ENCODE results near the gene KRTAP5-5.
"Not testable (repeated sequence)": the region's sequence is repeated elsewhere in the genome, so short reads cannot be mapped to it uniquely, and the experiment has no call there.

Gene KRTAP5-5

DNA sequence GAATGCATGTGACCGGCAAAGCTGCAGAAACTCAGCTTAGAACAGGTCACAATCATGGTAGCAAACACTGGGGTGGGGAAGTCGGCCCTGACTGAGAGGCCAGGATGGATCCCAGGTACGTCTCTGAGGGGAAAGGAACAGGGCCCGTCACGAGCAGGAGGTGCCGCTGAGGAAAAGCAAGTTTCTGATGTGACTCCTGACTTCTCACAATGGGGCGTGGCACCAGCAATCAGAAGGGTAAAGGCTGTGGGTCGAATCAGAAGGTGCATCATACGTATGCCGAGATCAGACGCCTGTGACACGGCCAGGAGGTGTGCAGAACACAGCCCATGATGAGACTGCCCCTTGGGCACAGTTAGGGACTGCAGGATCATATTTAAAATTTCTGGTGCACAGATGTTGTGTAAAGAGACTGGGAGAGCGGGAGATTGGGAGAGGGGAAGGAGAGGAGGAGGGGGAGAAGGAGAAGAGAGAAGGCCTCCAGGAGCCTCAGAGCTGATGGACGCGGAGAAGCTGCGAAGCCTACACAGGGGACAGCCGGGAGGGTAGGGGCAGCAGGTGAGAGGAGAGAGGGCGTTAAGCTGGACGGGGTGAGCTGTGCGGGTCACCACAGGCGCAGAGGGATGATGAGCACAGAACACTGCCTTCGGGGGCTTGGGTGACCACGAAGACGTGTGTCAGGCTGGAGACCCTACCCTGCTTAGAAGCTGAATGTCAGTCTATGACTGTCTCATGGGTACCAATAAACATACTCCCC lies 30.7 kb downstream of the KRTAP5-5 start:
- DNase-seq: no peak

DNA sequence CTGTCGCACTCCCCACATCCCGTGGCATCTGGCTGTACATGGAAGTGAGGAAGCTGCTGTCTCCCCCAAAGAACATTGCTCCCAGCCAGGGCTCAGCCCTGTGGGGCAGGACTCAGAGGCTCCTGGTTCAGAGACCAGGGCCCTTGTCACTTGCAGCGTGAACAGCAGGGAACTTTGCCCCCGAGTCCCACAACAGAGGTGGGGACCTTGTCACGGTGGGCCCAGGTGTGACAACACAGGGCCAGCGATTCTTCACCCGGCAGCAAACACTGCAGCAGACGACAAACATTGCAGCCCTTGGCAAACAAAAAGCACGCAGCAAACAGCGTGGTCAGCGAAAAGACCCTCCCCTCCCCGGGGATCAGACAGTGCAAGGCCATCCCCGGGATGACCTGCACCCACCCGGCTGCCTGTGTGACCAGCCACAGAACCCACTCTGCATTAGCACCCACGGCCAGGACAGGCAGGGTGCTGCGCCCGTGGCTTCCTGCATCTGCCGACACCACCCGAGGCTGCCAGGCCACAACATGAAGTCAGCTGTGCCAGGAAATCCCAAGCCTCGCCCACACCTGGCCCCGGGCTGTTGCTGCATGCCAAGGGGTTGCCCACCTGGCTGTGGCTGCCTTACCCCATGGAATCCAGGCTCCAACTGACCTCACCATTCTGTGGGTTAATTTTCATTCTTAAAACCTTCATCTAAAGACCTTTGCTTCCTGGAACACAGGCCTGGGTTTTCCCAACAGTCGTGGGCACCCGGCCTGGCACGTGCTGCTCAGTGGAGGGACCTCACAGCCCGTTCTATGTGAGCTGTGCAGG lies 32.1 kb downstream of the KRTAP5-5 start:
- DNase-seq: not testable (repeated sequence)

DNA sequence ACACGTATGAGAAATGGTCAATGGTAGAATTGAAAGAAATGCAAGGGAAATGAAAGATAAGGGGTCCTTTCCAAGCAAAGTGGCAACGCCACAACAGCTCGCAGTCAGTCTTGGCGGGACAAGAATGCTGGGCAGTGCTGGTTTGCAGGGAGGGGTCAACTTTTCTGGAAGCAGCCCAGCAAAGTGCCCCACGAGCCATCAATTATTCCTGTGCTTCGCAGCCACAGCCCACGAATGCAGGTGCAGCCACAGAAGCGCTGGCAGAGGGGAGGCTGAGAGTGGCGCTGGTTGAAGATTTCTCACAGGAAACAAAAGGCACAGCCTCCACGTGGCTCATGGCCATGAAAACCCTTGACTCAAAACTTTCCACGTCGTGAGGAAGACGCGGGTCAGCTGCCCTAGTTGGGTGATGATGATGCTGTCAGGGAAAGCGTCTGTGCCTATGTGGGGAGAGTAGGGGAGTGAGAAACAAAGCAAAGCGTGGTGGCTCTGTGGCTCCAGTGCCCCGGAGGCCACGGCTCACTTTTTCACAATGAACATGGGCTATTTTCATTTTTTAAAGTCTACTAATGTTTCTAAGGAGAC lies 33.2 kb downstream of the KRTAP5-5 start:
- DNase-seq: not testable (repeated sequence)

GRCh38 chr11:1665313-1665712 lies 35.7 kb downstream of the KRTAP5-5 start:
- DNase-seq: no peak

DNA sequence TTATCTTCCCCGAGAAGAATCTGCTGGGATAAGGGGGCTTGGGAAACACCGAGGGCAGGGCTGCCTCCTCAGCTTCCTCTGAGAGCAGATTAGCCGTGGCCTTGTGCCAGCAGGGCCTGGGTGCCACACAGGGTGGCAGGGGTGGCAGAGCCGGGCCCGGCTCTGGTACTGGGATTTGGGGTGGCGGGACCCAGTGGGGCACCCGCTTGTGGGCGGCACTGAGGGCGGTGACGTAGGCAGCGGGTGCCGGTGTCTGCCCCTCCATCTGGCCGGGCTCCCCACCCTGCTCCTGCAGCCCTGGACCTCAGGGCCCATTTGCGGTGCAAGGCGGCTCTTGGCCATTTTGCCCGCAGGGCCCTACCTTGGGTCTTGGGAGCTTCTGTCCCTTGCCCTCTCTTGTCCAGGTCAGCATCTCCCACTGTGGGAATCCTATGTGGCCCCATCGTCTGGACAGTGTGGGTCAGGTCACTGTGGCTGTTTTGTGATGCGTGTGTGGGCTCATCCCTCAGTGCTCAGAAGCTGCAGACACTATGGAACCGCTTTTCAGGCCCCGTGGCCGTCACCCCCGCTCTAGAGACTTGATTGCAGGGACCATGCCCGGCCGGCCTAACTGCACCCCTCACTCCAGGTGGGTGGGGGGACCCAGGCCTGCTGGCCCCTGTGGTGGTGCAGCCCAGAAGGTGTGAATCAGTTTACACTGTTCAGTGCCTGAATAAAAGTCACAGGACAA lies 37.7 kb downstream of the KRTAP5-5 start:
- no peak for DNase-seq

DNA sequence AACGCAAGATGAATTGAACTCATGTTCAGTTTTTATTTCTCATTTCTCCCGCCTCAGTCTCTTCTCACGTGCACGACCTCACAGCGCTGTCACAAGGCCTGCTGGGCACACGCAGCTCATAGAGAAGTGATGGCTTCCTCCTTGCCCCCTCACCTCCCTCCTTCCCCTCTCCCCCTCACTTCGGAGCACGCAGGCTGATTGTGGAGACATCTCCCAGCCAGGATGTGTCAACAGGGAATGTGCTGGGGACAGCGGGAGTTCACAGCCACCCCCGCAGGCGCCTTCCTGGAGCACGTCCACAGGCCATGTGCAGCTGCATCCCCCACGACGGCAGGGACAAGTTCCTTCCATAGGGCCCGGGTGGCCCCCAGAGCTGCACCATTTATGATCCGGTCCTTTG lies 38.3 kb downstream of the KRTAP5-5 start:
- no peak for DNase-seq

- DNase-seq: no peak
These were observed 39.4 kb downstream of the KRTAP5-5 start for GRCh38 chr11:1668911-1669473.

DNA sequence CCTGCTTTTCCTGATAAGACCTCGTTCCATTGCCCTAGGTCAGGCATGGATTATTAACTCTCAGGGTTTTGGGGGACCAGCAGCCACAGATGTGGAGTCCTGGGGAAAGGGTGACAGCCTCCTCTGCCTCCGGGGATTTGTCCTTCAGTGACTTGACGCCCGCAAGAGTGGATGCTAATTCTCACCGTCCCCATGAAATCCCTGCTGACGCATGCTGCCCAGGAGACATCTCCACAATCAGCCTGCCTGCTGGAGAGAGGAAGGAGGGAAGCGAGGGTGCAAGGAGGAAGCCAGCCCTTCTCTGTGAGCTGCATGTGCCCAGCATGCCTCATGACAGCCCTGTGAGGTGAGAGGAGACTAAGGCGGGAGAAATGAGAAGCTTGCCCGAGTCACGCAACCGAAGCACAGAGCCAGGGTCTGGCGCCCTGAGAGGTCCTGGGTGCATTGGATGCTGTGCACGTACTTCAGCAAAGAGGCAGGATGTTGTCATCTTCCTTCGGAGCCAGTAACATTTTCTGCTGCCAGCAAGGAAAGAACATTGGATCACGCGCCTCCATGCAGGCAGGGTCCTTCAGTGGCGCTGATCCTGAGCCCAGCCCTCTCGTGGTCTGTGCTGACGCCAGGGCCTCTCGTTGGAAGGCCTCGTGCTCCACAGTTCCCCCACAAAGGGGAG lies 40.1 kb downstream of the KRTAP5-5 start:
- DNase-seq: no peak

- not testable (repeated sequence) for DNase-seq
These were observed 40.9 kb downstream of the KRTAP5-5 start for GRCh38 chr11:1670457-1670856.

DNA sequence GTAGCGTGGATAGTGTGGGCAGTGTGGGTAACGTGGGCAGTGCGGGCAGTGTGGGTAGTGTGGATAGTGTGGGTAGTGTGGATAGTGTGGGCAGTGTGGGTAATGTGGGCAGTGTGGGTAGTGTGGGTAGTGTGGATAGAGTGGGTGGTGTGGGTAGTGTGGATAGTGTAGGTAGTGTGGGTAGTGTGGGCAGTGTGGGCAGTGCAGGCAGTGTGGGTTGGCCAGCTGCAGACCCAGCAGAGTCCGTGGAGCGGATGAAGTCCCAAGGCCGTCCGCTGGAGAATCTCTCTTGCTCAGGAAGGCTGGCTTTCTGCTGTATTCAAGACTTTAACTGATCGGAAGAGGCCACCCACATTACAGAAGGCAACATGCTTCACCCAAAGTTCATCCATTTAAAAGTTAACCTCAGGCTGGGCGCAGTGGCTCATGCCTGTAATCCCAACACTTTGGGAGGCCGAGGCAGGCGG lies 41.4 kb downstream of the KRTAP5-5 start:
- no peak for DNase-seq

DNA sequence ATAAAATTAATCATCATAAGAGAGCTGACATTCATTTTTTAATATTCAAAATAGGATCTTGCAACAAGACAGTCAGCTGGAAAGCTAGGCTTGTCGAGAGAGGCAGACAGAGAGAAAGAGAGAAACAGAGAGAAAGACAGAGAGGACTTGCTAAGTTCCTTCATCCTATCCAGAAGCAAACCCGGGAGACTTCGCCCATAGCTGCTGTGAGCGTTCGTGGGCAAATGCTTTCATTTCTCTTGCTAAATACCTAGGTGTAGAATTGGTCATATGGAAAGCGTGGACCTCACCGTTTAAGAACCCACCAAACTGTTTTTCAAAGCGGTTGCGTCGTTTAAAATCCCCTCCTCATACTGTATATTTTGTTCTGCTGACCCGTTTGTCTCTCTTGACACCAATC lies 42.1 kb downstream of the KRTAP5-5 start:
- DNase-seq: no peak

- no peak for DNase-seq
These were observed 43.2 kb downstream of the KRTAP5-5 start for GRCh38 chr11:1672613-1673350.

DNA sequence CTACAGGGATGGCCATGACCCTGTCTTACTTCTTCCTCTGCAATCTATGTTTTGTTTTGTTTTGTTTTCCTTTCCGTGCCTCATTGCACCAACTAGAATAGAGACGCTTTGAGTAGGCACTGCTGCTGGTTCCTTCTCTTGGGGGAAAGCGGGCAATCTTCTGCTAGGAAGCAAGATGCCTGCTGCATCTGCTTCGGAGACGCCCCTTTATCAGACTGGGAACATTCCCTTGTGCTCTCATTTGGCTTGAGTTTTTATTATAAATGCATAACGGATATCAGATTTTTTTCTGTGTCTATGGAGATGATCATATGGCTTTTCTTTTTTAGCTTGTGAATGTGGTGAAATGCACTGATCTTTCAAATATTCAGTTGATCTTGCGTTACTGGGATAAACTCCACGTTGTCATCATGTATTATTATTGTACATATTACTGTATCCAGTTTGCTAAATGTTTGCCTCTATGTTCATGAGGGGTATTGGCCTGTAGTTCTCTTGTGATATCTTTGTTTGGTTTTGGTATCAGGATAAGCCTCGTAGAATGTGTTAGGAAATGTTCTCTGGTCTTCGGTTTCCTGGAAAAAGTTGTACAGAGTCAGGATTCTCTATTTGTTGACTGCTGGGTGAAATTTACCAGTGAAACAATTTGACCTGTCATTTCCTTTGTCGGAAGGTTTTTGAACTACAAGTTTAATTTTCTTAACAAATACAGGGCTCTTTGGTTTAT lies 44.0 kb downstream of the KRTAP5-5 start:
- DNase-seq: no peak

GRCh38 chr11:1674173-1675131 lies 44.9 kb downstream of the KRTAP5-5 start:
- DNase-seq: no peak

- DNase-seq: no peak
These were observed 46.1 kb downstream of the KRTAP5-5 start for GRCh38 chr11:1675536-1676228.

DNA sequence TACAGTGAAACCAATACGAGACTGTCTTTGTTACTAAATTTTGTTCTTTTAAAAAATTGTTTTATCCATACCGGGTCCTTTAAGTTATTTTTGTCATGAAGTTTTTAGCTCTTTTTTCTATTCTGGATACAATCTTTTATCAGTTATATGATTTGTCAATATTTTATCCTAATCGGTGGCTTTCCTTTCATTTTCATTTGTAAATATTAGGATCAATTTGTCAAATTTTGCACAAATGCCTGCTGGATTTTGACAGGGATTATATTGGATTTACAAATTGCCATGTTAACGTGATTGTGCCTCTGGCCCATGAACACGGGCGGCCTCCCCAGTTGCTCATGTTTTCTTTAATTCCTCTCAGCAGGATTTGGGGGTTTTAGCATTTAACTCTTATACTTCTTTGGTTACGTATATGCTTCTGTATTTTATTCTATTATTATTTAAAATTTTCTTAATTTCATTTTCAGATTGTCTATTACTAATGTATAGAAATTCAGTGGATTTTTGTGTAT lies 46.7 kb downstream of the KRTAP5-5 start:
- no peak for DNase-seq

DNA sequence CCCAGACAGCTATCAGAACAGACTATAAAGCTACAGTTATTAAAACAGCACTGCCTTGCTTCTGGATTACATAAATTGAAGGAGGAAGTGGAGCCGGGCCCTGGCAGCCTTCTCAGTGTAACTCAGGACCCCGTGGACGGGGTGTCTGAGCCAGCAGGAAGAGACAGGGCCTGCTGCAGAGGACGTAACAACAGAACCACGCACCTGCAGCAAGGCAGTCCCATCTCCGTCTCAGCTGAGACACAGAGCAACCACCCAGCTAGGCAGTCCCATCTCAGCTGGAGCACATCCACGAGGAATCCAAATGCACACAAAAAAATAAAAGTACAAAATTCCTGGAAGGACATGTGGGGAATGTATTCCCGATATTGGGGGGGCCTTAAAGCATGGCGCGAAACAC lies 50.3 kb downstream of the KRTAP5-5 start:
- DNase-seq: no peak
